Central memory CD8-positive, alpha-beta T cell (primary cell): ENCODE data around the gene IL17RB.
A peak's percentile ranks its signal among the peaks of the same experiment; 100 is the strongest.

ENCODE experiments used
- ATAC-seq: fragments of 150-1000 bp; cut with Tn5 transposase; replicated peaks from 2 replicates; pipeline ENCODE4 v1.10.0; 2022; ENCODE audit warnings: mild to moderate bottlenecking, moderate FRiP score, moderate number of reproducible peaks; ENCODE audit not compliant: poor library complexity, severe bottlenecking; ENCODE audit errors: extremely low read depth
- DNase-seq, 2 donors: peaks; one replicate each; pipeline ENCODE4 v3.0.0; 2021; ENCODE audit warnings: low spot score in 2 of 2
- H3K27ac Mint-ChIP-seq: one replicate; pipeline ENCODE4 v1.8.0; 2022; ENCODE audit warnings: low read depth, mild to moderate bottlenecking, moderate library complexity, mixed read lengths
- H3K27me3 Mint-ChIP-seq: one replicate; pipeline ENCODE4 v1.8.0; 2022; ENCODE audit warnings: mixed read lengths
- H3K36me3 Mint-ChIP-seq: one replicate; pipeline ENCODE4 v1.8.0; 2022; ENCODE audit warnings: mild to moderate bottlenecking, moderate library complexity, mixed read lengths; ENCODE audit not compliant: insufficient read depth
- H3K4me1 Mint-ChIP-seq: one replicate; pipeline ENCODE4 v1.8.0; 2022; ENCODE audit warnings: mixed read lengths
- H3K4me3 Mint-ChIP-seq: one replicate; pipeline ENCODE4 v1.8.0; 2022; ENCODE audit warnings: mild to moderate bottlenecking, moderate library complexity, mixed read lengths
- H3K9me3 Mint-ChIP-seq: one replicate; pipeline ENCODE4 v1.8.0; 2022; ENCODE audit warnings: mixed read lengths

IL17RB gene

DNA sequence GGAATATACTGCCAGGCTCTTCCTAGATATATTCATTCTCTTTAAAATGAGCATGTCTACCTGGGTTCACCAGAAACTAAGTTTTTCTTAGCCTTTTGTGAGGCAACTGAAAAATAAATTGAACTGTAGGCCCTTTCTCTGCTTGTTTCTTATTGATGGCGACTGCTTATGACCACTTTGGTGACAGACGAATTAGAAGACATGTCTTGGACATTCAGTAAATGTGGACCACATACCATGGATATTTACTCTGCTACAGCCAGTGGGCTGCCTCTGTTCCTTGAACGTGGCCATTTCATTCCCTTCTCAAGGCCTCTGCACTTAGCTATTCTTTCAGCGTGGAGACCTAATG lies 45.9 kb downstream of the IL17RB start:
- DNase-seq (no peak), ATAC-seq (no peak)
- peaks cover 7% of the 10 kb centered on the region for H3K27me3 Mint-ChIP-seq
- H3K4me3 Mint-ChIP-seq, result peak overlapping the region; percentile 93
- peaks cover 51% of the 10 kb centered on the region for H3K4me1 Mint-ChIP-seq
- peak overlapping the region; percentile 100 for H3K27ac Mint-ChIP-seq
- peaks cover 27% of the 10 kb centered on the region for H3K36me3 Mint-ChIP-seq
- H3K9me3 Mint-ChIP-seq, result no peaks in the 10 kb centered on the region

DNA sequence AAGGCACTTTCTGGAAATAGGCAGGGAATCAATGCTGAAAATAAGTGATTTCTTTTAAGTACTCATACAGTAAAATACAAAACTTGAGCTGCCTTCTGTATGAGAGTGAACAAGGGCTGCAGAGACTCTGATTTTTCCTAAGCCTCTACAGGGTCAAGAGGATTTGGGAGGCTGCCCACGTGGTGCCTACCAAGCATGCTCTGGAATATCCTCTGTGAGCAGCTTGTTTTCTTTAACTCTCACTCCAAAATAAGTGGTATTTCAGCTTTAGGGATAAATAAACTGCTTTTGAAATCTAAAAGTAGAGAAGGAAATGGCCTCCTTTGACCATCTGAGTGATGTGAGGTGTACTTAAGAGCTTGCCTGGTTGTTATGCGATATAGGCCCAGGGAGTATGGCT lies 53.4 kb downstream of the IL17RB start:
- no peak overlapping the region for H3K4me3 Mint-ChIP-seq
- peaks cover 51% of the 10 kb centered on the region for H3K27me3 Mint-ChIP-seq
- no peaks in the 10 kb centered on the region for H3K9me3 Mint-ChIP-seq
- DNase-seq (no peak), ATAC-seq (no peak)
- no peak overlapping the region for H3K27ac Mint-ChIP-seq
- no peaks in the 10 kb centered on the region for H3K36me3 Mint-ChIP-seq
- H3K4me1 Mint-ChIP-seq, result no peaks in the 10 kb centered on the region

DNA sequence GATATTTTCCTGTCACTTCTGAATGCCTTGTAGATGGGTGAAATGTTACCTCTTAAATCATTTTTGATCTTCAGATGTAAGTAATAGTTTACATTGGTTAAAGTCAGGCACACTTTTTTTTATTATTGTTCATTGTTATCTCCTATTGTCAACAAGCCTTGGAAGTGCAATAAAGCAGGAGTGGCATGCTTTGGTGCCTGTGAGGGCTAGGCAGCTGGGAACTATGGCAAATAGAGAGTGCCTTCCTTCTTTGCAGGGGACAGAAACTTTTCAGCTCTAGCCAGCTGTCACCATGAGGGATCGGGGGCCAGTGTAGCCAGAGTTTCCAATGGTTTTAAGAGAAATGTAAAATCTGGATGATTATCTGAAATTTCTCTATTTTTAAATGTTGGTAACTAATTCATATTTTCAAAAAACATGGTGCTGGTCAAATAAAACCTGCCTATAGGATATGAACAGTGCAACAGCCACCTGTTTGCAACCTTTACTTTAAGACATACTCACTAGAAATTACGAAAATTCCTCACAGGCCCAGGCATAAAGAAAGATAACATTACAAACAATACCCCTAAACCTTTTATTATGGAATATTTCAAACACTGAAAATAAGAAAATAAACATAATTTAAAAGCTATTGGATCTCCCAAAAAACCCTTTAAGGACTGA lies 54.4 kb downstream of the IL17RB start:
- H3K4me3 Mint-ChIP-seq, result no peak overlapping the region
- ATAC-seq (no peak), DNase-seq (no peak)
- H3K27ac Mint-ChIP-seq, result no peak overlapping the region
- H3K27me3 Mint-ChIP-seq, result peaks cover 62% of the 10 kb centered on the region
- peaks cover under 1% of the 10 kb centered on the region for H3K9me3 Mint-ChIP-seq
- no peaks in the 10 kb centered on the region for H3K36me3 Mint-ChIP-seq
- no peaks in the 10 kb centered on the region for H3K4me1 Mint-ChIP-seq

DNA sequence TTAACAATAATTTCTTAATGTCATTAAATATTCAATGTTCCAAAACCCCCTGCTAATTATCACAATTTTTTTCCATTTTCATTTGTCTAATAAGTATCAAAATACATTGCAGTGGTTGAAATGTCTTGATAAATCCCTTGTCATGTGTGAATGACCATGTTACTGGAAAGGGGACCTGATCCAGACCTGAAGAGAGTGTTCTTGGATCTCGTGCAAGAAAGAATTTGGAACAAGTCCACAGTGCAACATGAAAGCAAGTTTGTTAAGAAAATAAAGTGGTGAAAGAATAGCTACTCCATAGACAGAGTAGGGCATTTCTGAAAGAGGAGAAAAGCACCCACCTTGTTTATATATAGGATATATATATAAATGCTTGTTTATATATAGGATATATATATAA lies 55.7 kb downstream of the IL17RB start:
- peaks cover 2% of the 10 kb centered on the region for H3K36me3 Mint-ChIP-seq
- DNase-seq (no peak), ATAC-seq (no peak)
- no peaks in the 10 kb centered on the region for H3K4me1 Mint-ChIP-seq
- H3K27ac Mint-ChIP-seq, result no peak overlapping the region
- H3K9me3 Mint-ChIP-seq, result peaks cover 6% of the 10 kb centered on the region
- no peak overlapping the region for H3K4me3 Mint-ChIP-seq
- peaks cover 70% of the 10 kb centered on the region for H3K27me3 Mint-ChIP-seq

DNA sequence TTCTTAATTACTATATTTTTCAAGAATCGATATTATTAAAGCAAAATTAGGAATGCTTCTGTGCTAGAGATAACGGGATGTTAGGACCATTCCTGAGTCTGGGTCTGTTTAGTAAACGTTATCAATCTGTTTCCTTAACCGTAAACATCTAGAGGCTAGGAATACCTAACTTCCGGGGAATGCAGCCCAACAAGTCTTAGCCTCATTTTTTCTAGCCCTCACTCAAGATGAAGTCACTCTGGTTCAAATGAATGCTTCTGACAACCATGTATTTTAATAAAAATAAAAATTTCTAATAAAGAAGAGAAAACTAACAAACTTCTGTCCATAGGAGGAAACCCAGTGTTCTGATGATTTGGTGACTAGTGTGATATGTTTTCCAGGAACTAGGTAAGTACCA lies 56.3 kb downstream of the IL17RB start:
- Mint-ChIP-seq H3K36me3 (peaks cover 2% of the 10 kb centered on the region), H3K9me3 (peaks cover 6% of the 10 kb centered on the region), H3K4me1 (no peaks in the 10 kb centered on the region), H3K27ac (no peak overlapping the region), H3K27me3 (peaks cover 70% of the 10 kb centered on the region), H3K4me3 (no peak overlapping the region)
- ATAC-seq (no peak), DNase-seq (no peak)

DNA sequence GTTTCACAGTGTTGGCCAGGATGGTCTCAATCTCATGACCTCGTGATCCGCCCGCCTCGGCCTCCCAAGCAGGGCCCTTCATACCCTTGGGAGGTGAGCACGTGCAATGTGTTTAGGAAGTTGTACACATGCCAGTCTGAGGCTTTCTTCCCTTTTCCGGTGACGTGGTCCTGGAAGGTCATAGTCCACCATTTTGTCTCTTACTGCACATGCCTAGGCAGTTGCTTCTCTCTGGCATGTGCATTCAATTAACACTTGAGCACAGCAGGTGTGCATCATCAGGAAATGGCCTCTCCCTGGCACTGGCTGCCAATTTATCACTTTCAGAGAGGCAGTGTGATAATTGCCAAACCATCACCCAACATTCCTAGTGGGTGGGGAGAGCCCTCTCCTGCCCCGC lies 67.0 kb downstream of the IL17RB start:
- Mint-ChIP-seq H3K9me3 (no peaks in the 10 kb centered on the region), H3K27me3 (peaks cover 76% of the 10 kb centered on the region), H3K36me3 (no peaks in the 10 kb centered on the region), H3K4me3 (no peak overlapping the region), H3K27ac (no peak overlapping the region), H3K4me1 (no peaks in the 10 kb centered on the region)
- ATAC-seq (no peak), DNase-seq (no peak)
